BLaER1 (cell line): ENCODE data around the gene DIPK1B.

Source experiments
- H3K27ac ChIP-seq: shearing (Covaris generic); formaldehyde crosslinking; 2 replicates; pipeline ENCODE4 v1.8.1; 2022
- H3K27me3 ChIP-seq: shearing (Covaris generic); formaldehyde crosslinking; 2 replicates; pipeline ENCODE4 v1.8.1; 2022
- H3K36me3 ChIP-seq: shearing (Covaris generic); formaldehyde crosslinking; 2 replicates; pipeline ENCODE4 v1.8.1; 2022
- H3K4me1 ChIP-seq: shearing (Covaris generic); formaldehyde crosslinking; 2 replicates; pipeline ENCODE4 v1.8.1; 2022
- H3K4me2 ChIP-seq: shearing (Covaris generic); formaldehyde crosslinking; 2 replicates; pipeline ENCODE4 v1.8.1; 2022
- H3K4me3 ChIP-seq: shearing (Covaris generic); formaldehyde crosslinking; 2 replicates; pipeline ENCODE4 v1.8.1; 2022
- H3K9ac ChIP-seq: shearing (Covaris generic); formaldehyde crosslinking; 2 replicates; pipeline ENCODE4 v1.8.1; 2022
- H3K9me3 ChIP-seq: shearing (Covaris generic); formaldehyde crosslinking; 2 replicates; pipeline ENCODE4 v1.8.1; 2022
- H4K20me1 ChIP-seq: shearing (Covaris generic); formaldehyde crosslinking; 2 replicates; pipeline ENCODE4 v1.8.1; 2022
- Cebpa-rat ChIP-seq: shearing (Covaris generic); IDR thresholded peaks from 2 replicates; pipeline ENCODE4 v1.8.1; 2022

The DIPK1B gene

DNA sequence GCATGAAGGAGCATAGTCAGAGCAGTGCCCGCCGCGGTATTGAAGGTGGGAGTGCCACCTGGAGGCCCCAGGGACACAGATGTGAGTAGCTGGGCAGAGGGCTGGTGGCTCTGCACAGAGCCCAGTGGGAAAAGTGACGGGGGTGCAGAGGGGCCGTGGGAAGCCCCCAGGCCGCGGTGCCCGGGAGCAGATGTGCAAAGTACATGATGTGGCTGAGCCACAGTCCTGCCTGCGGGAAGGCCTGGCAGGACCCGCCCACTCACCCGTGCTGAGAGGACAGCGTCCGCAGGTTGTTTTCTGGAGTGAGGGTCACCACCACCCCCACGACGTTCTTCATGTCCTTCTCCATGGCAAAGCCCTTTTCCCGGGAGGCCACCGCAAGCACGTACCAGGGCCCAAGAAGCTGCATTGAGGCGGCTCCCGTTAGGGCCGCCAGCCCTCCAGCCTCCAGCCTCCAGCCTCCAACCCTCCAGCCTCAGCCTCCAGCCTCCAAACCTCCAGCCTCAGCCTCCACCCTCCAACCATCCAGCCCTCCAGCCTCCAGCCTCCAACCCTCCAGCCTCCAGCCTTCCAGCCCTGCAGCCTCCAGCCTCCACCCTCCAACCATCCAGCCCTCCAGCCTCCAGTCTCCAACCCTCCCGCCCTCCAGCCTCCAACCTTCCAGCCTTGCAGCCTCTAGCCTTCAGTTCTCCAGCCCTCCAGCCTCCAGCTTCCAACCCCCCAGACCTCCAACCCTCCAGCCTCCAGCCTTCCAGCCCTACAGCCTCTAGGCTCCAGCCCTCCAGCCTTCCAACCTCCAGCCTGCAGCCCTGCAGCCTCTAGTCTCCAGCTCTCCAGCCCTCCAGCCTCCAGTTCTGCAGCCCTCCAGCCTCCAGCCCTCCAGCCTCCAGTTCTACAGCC, 35.0 kb downstream of the DIPK1B start:
- peaks cover 19% of the 10 kb centered on the region; the same call in 1 of the 2 replicates for H3K36me3 ChIP-seq
- H3K4me1 ChIP-seq, result peaks cover 78% of the 10 kb centered on the region
- TF ChIP-seq Cebpa-rat, result no peak
- H3K4me2 ChIP-seq, result peak overlapping the region; percentile 94
- peak overlapping the region; percentile 69 for H3K4me3 ChIP-seq
- peak overlapping the region; percentile 99 for H3K27ac ChIP-seq
- H3K9me3 ChIP-seq, result peaks cover 21% of the 10 kb centered on the region
- no peaks in the 10 kb centered on the region for H3K27me3 ChIP-seq
- peaks cover 14% of the 10 kb centered on the region; the same call in 1 of the 2 replicates for H4K20me1 ChIP-seq
- peak overlapping the region; percentile 87 for H3K9ac ChIP-seq

DNA sequence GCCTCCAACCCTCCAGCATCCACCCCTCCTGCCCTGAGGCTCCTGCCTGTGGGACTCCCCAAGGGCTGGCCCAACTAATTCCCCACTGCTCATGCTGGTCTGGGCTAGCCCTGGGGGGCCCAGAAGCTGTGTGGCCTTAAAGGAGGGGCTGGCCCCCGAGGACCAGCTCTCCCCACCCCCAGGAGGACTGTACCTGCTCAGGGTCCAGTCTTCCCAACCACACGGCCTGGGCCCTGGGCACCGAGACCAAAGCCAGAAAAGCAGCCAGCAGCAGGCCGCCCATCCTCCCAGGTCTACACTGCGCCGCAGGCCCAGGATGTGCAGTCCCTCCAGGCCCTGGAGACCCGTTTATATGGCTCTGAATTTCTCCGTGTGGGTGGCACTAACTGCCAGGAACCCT, 35.8 kb downstream of the DIPK1B start, which contains the start of gene LCN6:
TSS of gene LCN6 (minus strand) at position 325 of the 400 bp plus-strand sequence. CDS start at position 283, 42 bp downstream.
- Histone ChIP-seq H3K9ac (peak within 1 kb of the TSS; percentile 87), H3K36me3 (peaks cover 18% of the 10 kb centered on the region; the same call in 1 of the 2 replicates), H3K9me3 (peaks cover 28% of the 10 kb centered on the region), H4K20me1 (peaks cover 9% of the 10 kb centered on the region; the same call in 1 of the 2 replicates), H3K4me3 (peak within 1 kb of the TSS; percentile 69), H3K4me2 (peak within 1 kb of the TSS; percentile 94), H3K27ac (peak within 1 kb of the TSS; percentile 99), H3K27me3 (no peaks in the 10 kb centered on the region), H3K4me1 (peaks cover 73% of the 10 kb centered on the region)
- no peak for TF ChIP-seq Cebpa-rat

DNA sequence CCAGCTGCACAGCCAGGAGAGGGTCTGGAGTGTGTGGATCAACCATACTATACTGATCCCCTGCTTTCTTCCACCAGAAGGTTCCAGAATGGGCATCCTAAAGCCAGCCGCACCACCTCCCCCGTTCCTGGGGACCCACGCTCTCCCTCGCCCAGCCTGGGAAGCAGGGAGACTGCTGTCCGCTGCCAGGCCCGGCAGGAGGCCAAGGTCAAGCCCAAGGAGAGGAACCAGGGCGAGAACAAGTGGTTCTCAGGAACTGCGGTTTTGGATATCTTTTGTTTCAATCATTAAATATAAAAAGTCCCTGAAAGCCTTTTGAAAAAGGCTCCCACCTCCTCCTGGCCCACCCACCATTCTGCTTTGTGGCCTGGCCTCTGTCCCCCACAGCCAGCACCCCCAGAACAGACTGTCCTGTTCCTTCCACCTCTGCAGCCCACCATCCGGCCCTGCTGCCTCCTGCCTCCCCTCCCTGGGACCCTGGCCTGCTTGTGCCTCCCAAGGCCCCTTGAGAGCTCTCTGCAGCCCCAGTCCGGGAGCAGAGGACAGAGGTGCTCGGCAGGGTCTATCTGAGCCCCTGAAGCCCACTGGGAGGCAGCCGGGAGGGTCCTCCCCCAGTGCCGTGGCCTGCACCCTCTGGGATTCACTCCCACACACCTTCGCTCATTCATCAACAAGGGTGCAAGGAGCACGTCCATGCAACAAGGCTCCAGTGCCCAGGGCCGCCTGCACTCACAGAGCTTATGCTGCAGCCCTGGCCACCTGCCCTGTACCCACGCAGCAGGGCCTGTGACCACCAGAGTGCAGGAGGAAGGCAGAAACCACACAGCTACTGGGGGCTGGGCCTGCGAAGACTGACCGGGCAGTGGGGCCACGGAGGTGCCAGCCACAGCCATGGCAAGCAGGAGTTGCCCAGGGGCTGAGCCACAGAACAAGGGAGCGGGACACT, 36.6 kb downstream of the DIPK1B start:
- no peaks in the 10 kb centered on the region for H3K27me3 ChIP-seq
- TF ChIP-seq Cebpa-rat, result no peak
- peak overlapping the region; percentile 99 for H3K27ac ChIP-seq
- H3K4me1 ChIP-seq, result peaks cover 73% of the 10 kb centered on the region
- H3K9ac ChIP-seq, result peak overlapping the region; percentile 87
- H3K4me2 ChIP-seq, result peak overlapping the region; percentile 94
- peaks cover 11% of the 10 kb centered on the region; the same call in 1 of the 2 replicates for H3K36me3 ChIP-seq
- peaks cover 31% of the 10 kb centered on the region for H3K9me3 ChIP-seq
- 0 out of 2 replicates have a peak, but pooled peaks cover 2% of the 10 kb centered on the region for H4K20me1 ChIP-seq
- peak overlapping the region; percentile 69 for H3K4me3 ChIP-seq

DNA sequence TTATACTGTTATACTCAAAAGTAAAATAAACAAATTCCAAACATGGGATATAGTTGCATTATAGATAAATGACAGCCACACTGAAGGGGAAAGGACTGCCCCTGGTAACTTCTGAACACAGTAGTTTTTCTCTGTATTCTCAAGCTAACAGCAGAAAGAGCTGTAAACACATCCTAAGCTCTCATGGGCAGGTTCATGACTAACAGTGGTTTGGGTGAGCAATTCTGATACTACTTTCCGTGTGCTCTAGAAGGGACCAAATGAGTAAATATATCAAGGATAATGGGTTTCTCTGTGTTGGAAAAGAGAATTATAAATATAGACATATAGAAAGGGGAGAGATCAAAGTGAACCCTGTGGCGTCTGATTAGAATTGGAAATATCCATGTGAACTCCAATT, 38.2 kb downstream of the DIPK1B start:
- Histone ChIP-seq H3K36me3 (peaks cover 3% of the 10 kb centered on the region; the same call in 1 of the 2 replicates), H3K4me3 (no peak overlapping the region), H3K9me3 (peaks cover 31% of the 10 kb centered on the region), H4K20me1 (no peaks in the 10 kb centered on the region), H3K4me2 (peak overlapping the region; percentile 58; the same call in 1 of the 2 replicates), H3K4me1 (peaks cover 73% of the 10 kb centered on the region), H3K9ac (no peak overlapping the region), H3K27me3 (no peaks in the 10 kb centered on the region), H3K27ac (peak overlapping the region; percentile 99)
- no peak for TF ChIP-seq Cebpa-rat

DNA sequence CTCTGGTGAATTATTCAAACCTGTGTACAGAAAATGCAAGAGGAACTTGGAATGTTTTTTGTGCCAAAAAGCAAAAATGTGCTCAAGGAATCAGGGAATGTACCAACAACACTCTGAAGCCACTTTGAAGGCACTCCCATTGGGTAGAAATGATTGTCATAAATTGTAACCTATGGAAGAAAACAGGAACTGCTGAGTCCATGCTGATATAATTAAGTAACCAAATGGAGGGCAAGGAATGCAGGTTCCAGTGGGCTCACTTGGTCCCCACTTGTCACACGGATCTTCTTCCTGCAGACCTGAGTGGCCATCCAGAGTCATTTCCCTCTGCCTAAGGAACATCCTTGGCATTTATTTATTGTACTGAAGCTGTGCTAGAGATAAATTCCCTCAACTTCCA, 38.9 kb downstream of the DIPK1B start:
- H3K27me3 ChIP-seq, result no peaks in the 10 kb centered on the region
- no peak overlapping the region for H3K4me3 ChIP-seq
- H3K4me1 ChIP-seq, result peaks cover 73% of the 10 kb centered on the region
- H3K9me3 ChIP-seq, result peaks cover 38% of the 10 kb centered on the region
- no peak overlapping the region for H3K4me2 ChIP-seq
- peak overlapping the region; percentile 53; the same call in 1 of the 2 replicates for H3K27ac ChIP-seq
- no peaks in the 10 kb centered on the region for H4K20me1 ChIP-seq
- TF ChIP-seq Cebpa-rat, result no peak
- H3K9ac ChIP-seq, result no peak overlapping the region
- no peaks in the 10 kb centered on the region for H3K36me3 ChIP-seq

DNA sequence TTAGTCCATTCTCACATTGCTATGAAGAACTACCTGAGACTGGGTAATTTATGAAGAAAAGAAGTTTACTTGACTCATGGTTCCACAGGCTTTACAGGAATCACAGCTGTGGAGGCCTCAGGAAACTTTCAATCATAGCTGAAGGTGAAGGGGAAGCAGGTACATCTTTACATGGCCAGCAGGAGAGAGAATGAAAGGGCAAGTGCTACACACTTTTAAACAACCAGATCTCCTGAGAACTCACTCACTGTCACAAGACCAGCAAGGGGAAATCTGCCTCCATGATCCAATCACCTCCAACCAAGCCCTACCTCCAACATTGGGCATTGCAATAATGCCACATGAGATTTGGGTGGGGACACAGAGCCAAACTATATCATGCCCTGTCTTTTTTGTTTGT, 39.4 kb downstream of the DIPK1B start:
- no peak overlapping the region for H3K4me2 ChIP-seq
- peaks cover 40% of the 10 kb centered on the region for H3K9me3 ChIP-seq
- no peak overlapping the region; the same call in 1 of the 2 replicates for H3K27ac ChIP-seq
- H4K20me1 ChIP-seq, result no peaks in the 10 kb centered on the region
- H3K27me3 ChIP-seq, result no peaks in the 10 kb centered on the region
- H3K4me1 ChIP-seq, result peaks cover 73% of the 10 kb centered on the region
- no peaks in the 10 kb centered on the region for H3K36me3 ChIP-seq
- H3K9ac ChIP-seq, result no peak overlapping the region
- TF ChIP-seq Cebpa-rat, result no peak
- no peak overlapping the region for H3K4me3 ChIP-seq

DNA sequence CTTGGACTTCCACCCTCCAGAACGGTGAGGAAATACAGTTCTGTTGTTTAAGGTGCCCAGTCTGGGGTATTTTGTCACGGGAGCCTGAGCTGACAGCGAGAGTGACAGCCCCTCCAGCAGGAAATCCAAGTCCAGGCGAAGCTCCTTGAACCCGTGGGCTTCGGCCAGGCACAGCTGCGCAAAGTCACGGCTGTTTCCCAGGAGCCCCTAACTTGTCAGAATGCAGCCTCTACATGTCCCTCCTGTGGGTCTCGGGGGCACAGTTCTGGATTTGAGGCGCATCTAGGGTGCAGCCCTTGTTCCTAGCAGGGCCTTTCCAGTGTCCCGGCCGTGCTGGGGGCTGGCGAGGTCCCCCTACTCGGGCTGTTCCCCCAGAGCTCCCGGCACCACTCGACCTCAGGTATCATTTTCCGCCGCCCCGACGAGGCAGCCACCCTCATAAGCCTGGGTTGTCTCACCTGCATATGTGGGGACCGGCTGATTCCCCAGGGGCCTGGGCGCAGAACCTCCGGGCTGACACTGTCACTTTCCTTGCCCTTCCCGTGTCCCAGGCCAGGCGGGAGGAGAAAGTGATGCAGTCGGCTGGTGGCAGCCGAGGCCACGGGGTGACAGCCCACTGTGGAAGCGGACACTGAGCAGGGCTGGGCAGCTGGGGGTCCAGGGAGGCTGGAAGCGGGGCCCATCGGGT, 41.1 kb downstream of the DIPK1B start:
- peak overlapping the region; percentile 61 for H3K27ac ChIP-seq
- H3K9ac ChIP-seq, result no peak overlapping the region
- H3K4me1 ChIP-seq, result peaks cover 73% of the 10 kb centered on the region
- H3K4me3 ChIP-seq, result no peak overlapping the region
- H3K27me3 ChIP-seq, result no peaks in the 10 kb centered on the region
- TF ChIP-seq Cebpa-rat, result no peak
- no peaks in the 10 kb centered on the region for H3K36me3 ChIP-seq
- H4K20me1 ChIP-seq, result no peaks in the 10 kb centered on the region
- peak overlapping the region; percentile 80 for H3K4me2 ChIP-seq
- peaks cover 40% of the 10 kb centered on the region for H3K9me3 ChIP-seq

DNA sequence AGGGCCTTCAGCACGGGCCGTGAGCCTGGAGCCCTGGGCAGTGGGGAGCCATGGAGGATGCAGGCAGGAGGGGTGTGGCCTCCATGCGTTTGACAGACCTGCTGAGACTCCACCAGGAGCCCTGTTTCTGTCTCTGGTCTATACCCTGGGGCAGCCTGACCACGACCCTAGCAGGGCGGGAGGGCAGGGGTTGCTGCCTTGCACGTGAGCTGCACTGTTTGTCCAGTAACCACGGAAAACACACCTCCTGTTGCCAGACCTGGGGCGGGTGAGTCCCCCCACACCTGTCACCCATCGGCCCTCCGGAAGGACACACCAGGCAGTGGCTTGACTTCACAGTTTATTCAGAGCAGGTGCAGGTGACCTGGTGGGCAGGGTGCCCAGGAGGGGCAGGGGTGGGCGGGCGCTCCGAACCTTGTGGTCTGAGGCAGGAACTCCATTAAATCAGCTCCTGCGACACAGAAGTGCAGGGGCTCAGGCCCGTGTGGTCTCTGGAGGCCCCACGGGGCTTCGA, 41.7 kb downstream of the DIPK1B start:
- Histone ChIP-seq H3K27ac (peak overlapping the region; percentile 66), H3K36me3 (no peaks in the 10 kb centered on the region), H3K27me3 (no peaks in the 10 kb centered on the region), H3K4me1 (peaks cover 73% of the 10 kb centered on the region), H3K9me3 (peaks cover 40% of the 10 kb centered on the region), H4K20me1 (no peaks in the 10 kb centered on the region), H3K4me3 (no peak overlapping the region), H3K9ac (no peak overlapping the region), H3K4me2 (peak overlapping the region; percentile 80)
- no peak for TF ChIP-seq Cebpa-rat
